ENCODE results near the gene SDR42E2. TPM values are rescaled to one million over a fixed set of nuclear protein-coding genes. Genes with fewer than 3 reads are reported as not detected.

SDR42E2 gene
- total and polyA plus RNA-seq, 4 donors: 0.07 TPM; not detected in 3

DNA sequence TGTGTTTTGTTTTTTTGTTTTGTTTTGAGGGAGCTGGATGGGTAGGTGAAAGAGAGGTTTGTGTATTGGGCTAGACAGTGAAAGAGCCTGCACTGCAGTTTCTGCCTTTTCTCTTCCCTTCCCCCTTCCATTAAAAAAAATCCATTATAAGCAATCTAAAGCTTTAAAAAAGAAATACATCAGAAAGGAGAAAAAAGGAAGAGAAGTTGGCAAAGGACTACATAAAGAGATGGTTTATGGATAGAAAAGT lies 33.1 kb downstream of the SDR42E2 start:
- no peak for TF ChIP-seq FOXA2 (IDR thresholded peaks at IDR 0.05)
- no peak for TF ChIP-seq SP1 (IDR thresholded peaks at IDR 0.05)
- TF ChIP-seq, protein P1, sequence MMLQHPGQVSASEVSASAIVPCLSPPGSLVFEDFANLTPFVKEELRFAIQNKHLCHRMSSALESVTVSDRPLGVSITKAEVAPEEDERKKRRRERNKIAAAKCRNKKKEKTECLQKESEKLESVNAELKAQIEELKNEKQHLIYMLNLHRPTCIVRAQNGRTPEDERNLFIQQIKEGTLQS (IDR thresholded peaks at IDR 0.05): no peak
- TF ChIP-seq RAD21 (IDR thresholded peaks at IDR 0.05): no peak
- TF ChIP-seq, protein P2, sequence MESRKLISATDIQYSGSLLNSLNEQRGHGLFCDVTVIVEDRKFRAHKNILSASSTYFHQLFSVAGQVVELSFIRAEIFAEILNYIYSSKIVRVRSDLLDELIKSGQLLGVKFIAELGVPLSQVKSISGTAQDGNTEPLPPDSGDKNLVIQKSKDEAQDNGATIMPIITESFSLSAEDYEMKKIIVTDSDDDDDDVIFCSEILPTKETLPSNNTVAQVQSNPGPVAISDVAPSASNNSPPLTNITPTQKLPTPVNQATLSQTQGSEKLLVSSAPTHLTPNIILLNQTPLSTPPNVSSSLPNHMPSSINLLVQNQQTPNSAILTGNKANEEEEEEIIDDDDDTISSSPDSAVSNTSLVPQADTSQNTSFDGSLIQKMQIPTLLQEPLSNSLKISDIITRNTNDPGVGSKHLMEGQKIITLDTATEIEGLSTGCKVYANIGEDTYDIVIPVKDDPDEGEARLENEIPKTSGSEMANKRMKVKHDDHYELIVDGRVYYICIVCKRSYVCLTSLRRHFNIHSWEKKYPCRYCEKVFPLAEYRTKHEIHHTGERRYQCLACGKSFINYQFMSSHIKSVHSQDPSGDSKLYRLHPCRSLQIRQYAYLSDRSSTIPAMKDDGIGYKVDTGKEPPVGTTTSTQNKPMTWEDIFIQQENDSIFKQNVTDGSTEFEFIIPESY (IDR thresholded peaks at IDR 0.05): no peak
- TF ChIP-seq YY1 (IDR thresholded peaks at IDR 0.05): no peak
- TF ChIP-seq TAF1 (conservative IDR thresholded peaks at IDR 0.05): no peak
- TF ChIP-seq JUND (IDR thresholded peaks at IDR 0.05): no peak
- no peak for TF ChIP-seq HNF4G (IDR thresholded peaks at IDR 0.05)
- no peak for TF ChIP-seq NR2F2 (IDR thresholded peaks at IDR 0.05)
- no peak for TF ChIP-seq RXRA (IDR thresholded peaks at IDR 0.05)
- no peak for TF ChIP-seq EGR1 (IDR thresholded peaks at IDR 0.05; ENCODE audit: low read depth in 2 of 2)
- no peak for TF ChIP-seq GABPA (IDR thresholded peaks at IDR 0.05 in 1 of 2, conservative IDR thresholded peaks at IDR 0.05 in 1 of 2)
- no peak for DNase-seq (ENCODE audit: low spot score)
- Histone ChIP-seq H3K9ac (ENCODE audit: low read depth in 1 of 2, low read length in 2 of 2) (no peak overlapping the region), H3K4me3 (ENCODE audit: low read depth in 1 of 3, low read length in 3 of 3) (no peak overlapping the region), H3K36me3 (ENCODE audit: control insufficient read depth in 4 of 4, insufficient read depth in 3 of 4, low read depth in 1 of 4, low read length in 3 of 4) (no peaks in the 10 kb centered on the region), H3K4me1 (ENCODE audit: control insufficient read depth in 4 of 4, insufficient read depth in 4 of 4, low read length in 3 of 4) (peaks cover 2 to 23% (median 14%) of the 10 kb centered on the region in 4 donors), H3K27me3 (ENCODE audit: control insufficient read depth in 4 of 4, insufficient read depth in 4 of 4, low read length in 3 of 4) (no peaks in the 10 kb centered on the region), H3K27ac (ENCODE audit: low read depth in 1 of 2, low read length in 2 of 2) (peak overlapping the region; percentile 5 to 6), H3K9me3 (ENCODE audit: control insufficient read depth in 4 of 4, low read length in 3 of 4) (no peaks in the 10 kb centered on the region)

DNA sequence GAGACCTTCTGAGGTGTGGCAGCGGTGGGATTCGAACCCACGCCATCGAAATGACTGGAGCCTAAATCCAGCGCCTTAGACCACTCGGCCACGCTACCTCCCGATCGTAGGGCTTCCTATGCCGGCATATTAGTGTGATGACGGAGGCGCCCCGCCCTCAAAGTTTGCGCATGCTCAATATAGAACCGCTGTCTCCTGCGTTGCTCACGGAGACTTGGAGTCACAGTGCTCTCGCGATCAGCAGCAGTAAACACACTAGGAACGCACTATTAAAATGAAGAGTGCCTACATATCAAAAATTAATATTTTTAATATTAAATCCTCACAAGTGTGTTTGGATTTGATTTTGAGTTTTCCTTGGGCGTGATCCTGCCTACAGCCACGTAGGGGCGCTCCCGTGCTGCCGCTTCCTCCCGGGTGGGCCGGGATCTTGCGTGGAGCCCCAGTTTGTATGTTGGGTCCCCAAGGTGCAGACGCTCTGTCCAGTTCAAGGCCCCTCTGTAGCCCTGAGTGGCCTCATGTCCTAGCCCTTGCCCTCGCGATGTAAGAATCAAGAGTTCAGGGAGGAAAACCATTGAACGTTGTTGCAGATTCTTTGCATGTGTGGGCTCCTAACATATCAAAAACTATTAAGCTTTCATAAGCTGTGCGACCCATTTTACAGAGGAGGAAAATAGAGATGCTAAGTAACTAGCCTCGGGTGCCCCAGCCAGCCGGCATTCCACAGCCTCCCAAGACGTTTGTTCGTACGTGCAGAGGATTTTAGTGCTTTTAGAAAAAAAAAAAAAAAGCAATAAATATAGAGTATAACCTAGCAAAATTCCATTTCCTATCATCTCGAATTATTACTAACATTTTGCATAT lies 33.6 kb downstream of the SDR42E2 start:
- H3K36me3 ChIP-seq (ENCODE audit: control insufficient read depth in 4 of 4, insufficient read depth in 3 of 4, low read depth in 1 of 4, low read length in 3 of 4): no peaks in the 10 kb centered on the region
- peak overlapping the region; percentile 46 to 79 (median 68) for H3K4me3 ChIP-seq (ENCODE audit: low read depth in 1 of 3, low read length in 3 of 3)
- no peaks in the 10 kb centered on the region for H3K27me3 ChIP-seq (ENCODE audit: control insufficient read depth in 4 of 4, insufficient read depth in 4 of 4, low read length in 3 of 4)
- H3K4me1 ChIP-seq (ENCODE audit: control insufficient read depth in 4 of 4, insufficient read depth in 4 of 4, low read length in 3 of 4): peaks cover 2 to 23% (median 14%) of the 10 kb centered on the region in 4 donors
- peak; percentile 98 for DNase-seq (ENCODE audit: low spot score)
- TF ChIP-seq, protein P3, sequence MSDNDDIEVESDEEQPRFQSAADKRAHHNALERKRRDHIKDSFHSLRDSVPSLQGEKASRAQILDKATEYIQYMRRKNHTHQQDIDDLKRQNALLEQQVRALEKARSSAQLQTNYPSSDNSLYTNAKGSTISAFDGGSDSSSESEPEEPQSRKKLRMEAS (IDR thresholded peaks at IDR 0.05): peak; percentile 77
- TF ChIP-seq SP1 (IDR thresholded peaks at IDR 0.05): peak; percentile 21
- TF ChIP-seq EGR1 (IDR thresholded peaks at IDR 0.05; ENCODE audit: low read depth in 2 of 2): no peak
- TF ChIP-seq HNF4A (conservative IDR thresholded peaks at IDR 0.05): no peak
- TF ChIP-seq, protein P2 (IDR thresholded peaks at IDR 0.05): peak; percentile 29
- TF ChIP-seq RAD21 (IDR thresholded peaks at IDR 0.05): peak; percentile 88 to 92
- TF ChIP-seq JUND (IDR thresholded peaks at IDR 0.05): no peak
- no peak for TF ChIP-seq FOXA1 (IDR thresholded peaks at IDR 0.05)
- no peak for TF ChIP-seq TAF1 (conservative IDR thresholded peaks at IDR 0.05)
- TF ChIP-seq, protein P4, sequence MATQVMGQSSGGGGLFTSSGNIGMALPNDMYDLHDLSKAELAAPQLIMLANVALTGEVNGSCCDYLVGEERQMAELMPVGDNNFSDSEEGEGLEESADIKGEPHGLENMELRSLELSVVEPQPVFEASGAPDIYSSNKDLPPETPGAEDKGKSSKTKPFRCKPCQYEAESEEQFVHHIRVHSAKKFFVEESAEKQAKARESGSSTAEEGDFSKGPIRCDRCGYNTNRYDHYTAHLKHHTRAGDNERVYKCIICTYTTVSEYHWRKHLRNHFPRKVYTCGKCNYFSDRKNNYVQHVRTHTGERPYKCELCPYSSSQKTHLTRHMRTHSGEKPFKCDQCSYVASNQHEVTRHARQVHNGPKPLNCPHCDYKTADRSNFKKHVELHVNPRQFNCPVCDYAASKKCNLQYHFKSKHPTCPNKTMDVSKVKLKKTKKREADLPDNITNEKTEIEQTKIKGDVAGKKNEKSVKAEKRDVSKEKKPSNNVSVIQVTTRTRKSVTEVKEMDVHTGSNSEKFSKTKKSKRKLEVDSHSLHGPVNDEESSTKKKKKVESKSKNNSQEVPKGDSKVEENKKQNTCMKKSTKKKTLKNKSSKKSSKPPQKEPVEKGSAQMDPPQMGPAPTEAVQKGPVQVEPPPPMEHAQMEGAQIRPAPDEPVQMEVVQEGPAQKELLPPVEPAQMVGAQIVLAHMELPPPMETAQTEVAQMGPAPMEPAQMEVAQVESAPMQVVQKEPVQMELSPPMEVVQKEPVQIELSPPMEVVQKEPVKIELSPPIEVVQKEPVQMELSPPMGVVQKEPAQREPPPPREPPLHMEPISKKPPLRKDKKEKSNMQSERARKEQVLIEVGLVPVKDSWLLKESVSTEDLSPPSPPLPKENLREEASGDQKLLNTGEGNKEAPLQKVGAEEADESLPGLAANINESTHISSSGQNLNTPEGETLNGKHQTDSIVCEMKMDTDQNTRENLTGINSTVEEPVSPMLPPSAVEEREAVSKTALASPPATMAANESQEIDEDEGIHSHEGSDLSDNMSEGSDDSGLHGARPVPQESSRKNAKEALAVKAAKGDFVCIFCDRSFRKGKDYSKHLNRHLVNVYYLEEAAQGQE (IDR thresholded peaks at IDR 0.05): no peak
- TF ChIP-seq RXRA (IDR thresholded peaks at IDR 0.05): peak in 1 of 2 donors; percentile 12
- no peak for TF ChIP-seq FOXA2 (IDR thresholded peaks at IDR 0.05)
- no peak for TF ChIP-seq NR2F2 (IDR thresholded peaks at IDR 0.05)
- TF ChIP-seq, protein P5, sequence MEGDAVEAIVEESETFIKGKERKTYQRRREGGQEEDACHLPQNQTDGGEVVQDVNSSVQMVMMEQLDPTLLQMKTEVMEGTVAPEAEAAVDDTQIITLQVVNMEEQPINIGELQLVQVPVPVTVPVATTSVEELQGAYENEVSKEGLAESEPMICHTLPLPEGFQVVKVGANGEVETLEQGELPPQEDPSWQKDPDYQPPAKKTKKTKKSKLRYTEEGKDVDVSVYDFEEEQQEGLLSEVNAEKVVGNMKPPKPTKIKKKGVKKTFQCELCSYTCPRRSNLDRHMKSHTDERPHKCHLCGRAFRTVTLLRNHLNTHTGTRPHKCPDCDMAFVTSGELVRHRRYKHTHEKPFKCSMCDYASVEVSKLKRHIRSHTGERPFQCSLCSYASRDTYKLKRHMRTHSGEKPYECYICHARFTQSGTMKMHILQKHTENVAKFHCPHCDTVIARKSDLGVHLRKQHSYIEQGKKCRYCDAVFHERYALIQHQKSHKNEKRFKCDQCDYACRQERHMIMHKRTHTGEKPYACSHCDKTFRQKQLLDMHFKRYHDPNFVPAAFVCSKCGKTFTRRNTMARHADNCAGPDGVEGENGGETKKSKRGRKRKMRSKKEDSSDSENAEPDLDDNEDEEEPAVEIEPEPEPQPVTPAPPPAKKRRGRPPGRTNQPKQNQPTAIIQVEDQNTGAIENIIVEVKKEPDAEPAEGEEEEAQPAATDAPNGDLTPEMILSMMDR (IDR thresholded peaks at IDR 0.05; ENCODE audit: low read depth, low read length, missing input control): peak; percentile 77
- TF ChIP-seq HNF4G (IDR thresholded peaks at IDR 0.05): no peak
- TF ChIP-seq YY1 (IDR thresholded peaks at IDR 0.05): peak; percentile 24
- TF ChIP-seq GABPA (IDR thresholded peaks at IDR 0.05 in 1 of 2, conservative IDR thresholded peaks at IDR 0.05 in 1 of 2): no peak
- TF ChIP-seq, protein P1 (IDR thresholded peaks at IDR 0.05): peak; percentile 100
- 3% methylated on average over 39 of the region's 39 CpGs for WGBS
- H3K27ac ChIP-seq (ENCODE audit: low read depth in 1 of 2, low read length in 2 of 2): peak overlapping the region; percentile 6 to 32
- peak overlapping the region; percentile 50 to 88 for H3K9ac ChIP-seq (ENCODE audit: low read depth in 1 of 2, low read length in 2 of 2)
- H3K9me3 ChIP-seq (ENCODE audit: control insufficient read depth in 4 of 4, low read length in 3 of 4): no peaks in the 10 kb centered on the region
